ENCODE measurements around the gene GPR139.

GPR139 gene

GRCh38 chr16:20004931-20005330, 68.8 kb downstream of the GPR139 start:
- no peak overlapping the region for H3K4me3 ChIP-seq (ENCODE audit: low read length)
- no peak for TF ChIP-seq CTCF (conservative IDR thresholded peaks at IDR 0.05; ENCODE audit: low read length)
- no peak for DNase-seq (ENCODE audit: low read depth)

GRCh38 chr16:20002936-20003335, 70.8 kb downstream of the GPR139 start:
- H3K4me3 ChIP-seq (ENCODE audit: low read length): no peak overlapping the region
- DNase-seq (ENCODE audit: low read depth): no peak
- no peak for TF ChIP-seq CTCF (conservative IDR thresholded peaks at IDR 0.05; ENCODE audit: low read length)

- no peak overlapping the region for H3K4me3 ChIP-seq (ENCODE audit: low read length)
- no peak for TF ChIP-seq CTCF (conservative IDR thresholded peaks at IDR 0.05; ENCODE audit: low read length)
- DNase-seq (ENCODE audit: low read depth): no peak
These were observed 71.6 kb downstream of the GPR139 start for GRCh38 chr16:20001856-20002707.

- no peak for TF ChIP-seq CTCF (conservative IDR thresholded peaks at IDR 0.05; ENCODE audit: low read length)
- H3K4me3 ChIP-seq (ENCODE audit: low read length): no peak overlapping the region
- no peak for DNase-seq (ENCODE audit: low read depth)
These were observed 76.0 kb downstream of the GPR139 start for GRCh38 chr16:19997734-19998133.

- H3K4me3 ChIP-seq (ENCODE audit: low read length): no peak overlapping the region
- TF ChIP-seq CTCF (conservative IDR thresholded peaks at IDR 0.05; ENCODE audit: low read length): no peak
- DNase-seq (ENCODE audit: low read depth): no peak
These were observed 76.4 kb downstream of the GPR139 start for GRCh38 chr16:19997264-19997663.

GRCh38 chr16:19994466-19995170, 79.1 kb downstream of the GPR139 start:
- TF ChIP-seq CTCF (conservative IDR thresholded peaks at IDR 0.05; ENCODE audit: low read length): no peak
- DNase-seq (ENCODE audit: low read depth): no peak
- H3K4me3 ChIP-seq (ENCODE audit: low read length): no peak overlapping the region

GRCh38 chr16:19991614-19992013, 82.1 kb downstream of the GPR139 start:
- TF ChIP-seq CTCF (conservative IDR thresholded peaks at IDR 0.05; ENCODE audit: low read length): no peak
- DNase-seq (ENCODE audit: low read depth): no peak
- H3K4me3 ChIP-seq (ENCODE audit: low read length): no peak overlapping the region
